ENCODE measurements around the gene GYG2.
"Not testable (repeated sequence)": the region's sequence is repeated elsewhere in the genome, so short reads cannot be mapped to it uniquely, and the experiment has no call there.

GYG2 gene

DNA sequence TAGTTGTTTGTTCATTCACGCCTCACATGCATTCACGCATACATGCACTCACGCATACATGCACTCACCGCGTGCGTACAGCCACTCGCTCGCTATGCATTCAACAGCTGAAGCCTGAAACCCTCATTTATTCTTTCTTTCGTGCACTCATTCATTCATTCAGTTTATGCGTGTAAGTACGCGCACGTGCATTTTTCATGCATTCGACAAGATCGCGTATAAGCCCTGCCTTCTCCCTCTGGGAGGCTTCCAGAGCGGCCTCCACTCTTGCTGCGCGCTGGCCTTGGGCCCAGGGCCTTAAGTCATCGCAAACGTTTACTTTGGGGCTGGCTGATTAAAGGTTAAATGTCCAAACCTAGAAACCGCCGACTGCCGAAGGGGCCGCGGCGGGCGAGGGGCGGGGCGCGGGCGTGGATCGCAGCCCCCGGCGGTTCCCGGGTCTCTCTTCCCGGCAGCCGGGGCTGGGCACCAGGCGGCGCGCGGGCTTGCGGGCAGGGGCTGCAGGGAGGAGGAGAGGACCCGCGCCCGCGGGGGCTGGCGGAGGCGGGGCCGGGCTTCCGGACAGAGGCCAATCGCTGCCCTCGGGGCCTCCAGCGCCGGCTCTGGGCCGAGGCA, at the start of gene GYG2:
Gene GYG2 (plus strand): TSS at position 587 of the 615 bp plus-strand sequence. CDS start 1,259 bp downstream, outside the sequence.
- TF ChIP-seq, protein P1, sequence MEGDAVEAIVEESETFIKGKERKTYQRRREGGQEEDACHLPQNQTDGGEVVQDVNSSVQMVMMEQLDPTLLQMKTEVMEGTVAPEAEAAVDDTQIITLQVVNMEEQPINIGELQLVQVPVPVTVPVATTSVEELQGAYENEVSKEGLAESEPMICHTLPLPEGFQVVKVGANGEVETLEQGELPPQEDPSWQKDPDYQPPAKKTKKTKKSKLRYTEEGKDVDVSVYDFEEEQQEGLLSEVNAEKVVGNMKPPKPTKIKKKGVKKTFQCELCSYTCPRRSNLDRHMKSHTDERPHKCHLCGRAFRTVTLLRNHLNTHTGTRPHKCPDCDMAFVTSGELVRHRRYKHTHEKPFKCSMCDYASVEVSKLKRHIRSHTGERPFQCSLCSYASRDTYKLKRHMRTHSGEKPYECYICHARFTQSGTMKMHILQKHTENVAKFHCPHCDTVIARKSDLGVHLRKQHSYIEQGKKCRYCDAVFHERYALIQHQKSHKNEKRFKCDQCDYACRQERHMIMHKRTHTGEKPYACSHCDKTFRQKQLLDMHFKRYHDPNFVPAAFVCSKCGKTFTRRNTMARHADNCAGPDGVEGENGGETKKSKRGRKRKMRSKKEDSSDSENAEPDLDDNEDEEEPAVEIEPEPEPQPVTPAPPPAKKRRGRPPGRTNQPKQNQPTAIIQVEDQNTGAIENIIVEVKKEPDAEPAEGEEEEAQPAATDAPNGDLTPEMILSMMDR (IDR thresholded peaks at IDR 0.05): no peak
- Histone ChIP-seq H3K79me2 (no peaks in the 10 kb centered on the region), H3K27ac (no peak within 1 kb of the TSS), H3K9ac (no peak within 1 kb of the TSS), H3K4me3 (ENCODE audit: low read depth, low read length) (no peak within 1 kb of the TSS), H2AFZ (peak within 1 kb of the TSS; percentile 22), H3K9me3 (ENCODE audit: control insufficient read depth, low read length) (no peaks in the 10 kb centered on the region), H3K36me3 (ENCODE audit: control insufficient read depth, insufficient read depth, low read length) (no peaks in the 10 kb centered on the region), H3K27me3 (ENCODE audit: control insufficient read depth, insufficient read depth, low read length) (no peaks in the 10 kb centered on the region), H3K4me2 (ENCODE audit: low read length) (peak within 1 kb of the TSS; percentile 35), H3K4me1 (no peaks in the 10 kb centered on the region)

DNA sequence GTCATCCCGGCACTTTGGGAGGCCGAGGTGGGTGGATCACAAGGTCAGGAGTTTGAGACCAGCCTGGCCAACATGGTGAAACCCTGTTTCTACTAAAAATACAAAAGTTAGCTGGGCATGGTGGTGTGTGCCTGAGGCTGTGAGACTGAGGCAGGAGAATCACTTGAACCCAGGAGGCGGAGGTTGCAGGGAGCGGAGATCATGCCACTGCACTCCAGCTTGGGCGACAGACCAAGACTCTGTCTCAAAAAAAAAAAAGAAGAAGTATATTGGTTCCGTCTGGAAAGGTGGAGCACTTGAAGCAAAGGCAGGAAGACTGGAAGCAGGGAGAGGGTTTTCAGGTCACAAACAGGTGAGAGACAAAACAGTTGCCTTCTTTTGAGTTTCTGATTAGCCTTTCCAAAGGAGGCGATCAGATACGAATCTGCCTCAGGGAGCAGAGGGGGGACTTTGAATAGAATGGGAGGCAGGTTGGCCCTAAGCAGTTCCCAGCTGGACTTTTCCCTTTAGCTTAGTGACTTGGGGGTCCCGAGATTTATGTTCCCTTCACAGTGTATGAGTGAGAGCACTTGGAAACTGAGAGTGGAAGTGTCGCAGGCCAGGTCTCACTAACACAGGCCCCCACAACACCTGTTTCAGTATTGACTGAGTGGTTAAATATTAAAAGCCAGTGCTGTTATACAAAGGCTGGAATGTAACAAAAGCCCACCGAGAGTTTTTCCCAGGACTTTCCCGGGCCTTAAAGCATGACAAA, 48.1 kb upstream of the GYG2 start:
- not testable (repeated sequence) for H3K9ac ChIP-seq; H3K9me3 ChIP-seq (ENCODE audit: control insufficient read depth, low read length); H3K79me2 ChIP-seq; H3K4me3 ChIP-seq (ENCODE audit: low read depth, low read length); H3K36me3 ChIP-seq (ENCODE audit: control insufficient read depth, insufficient read depth, low read length); H2AFZ ChIP-seq; H3K4me2 ChIP-seq (ENCODE audit: low read length); H3K27me3 ChIP-seq (ENCODE audit: control insufficient read depth, insufficient read depth, low read length); H3K27ac ChIP-seq; H3K4me1 ChIP-seq

DNA sequence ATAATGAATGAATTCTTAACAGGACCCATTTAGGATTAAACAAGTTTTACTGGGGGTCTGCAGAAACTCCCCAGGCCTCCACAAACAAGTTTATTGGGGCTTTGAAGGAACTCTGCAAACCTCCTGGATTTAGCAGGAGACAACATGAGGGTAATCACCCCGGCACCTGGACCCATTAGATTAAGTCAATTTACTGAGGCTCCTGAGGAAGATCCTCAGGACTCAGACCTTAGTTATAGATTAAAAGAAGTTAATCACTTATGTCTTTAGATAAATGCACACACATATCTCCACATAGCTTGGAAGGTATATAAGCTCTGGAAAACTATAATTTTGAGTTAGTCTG, 47.5 kb upstream of the GYG2 start:
- TF ChIP-seq, protein P1 (IDR thresholded peaks at IDR 0.05): no peak
- H3K27ac ChIP-seq: no peak overlapping the region
- no peaks in the 10 kb centered on the region for H3K9me3 ChIP-seq (ENCODE audit: control insufficient read depth, low read length)
- no peaks in the 10 kb centered on the region for H3K36me3 ChIP-seq (ENCODE audit: control insufficient read depth, insufficient read depth, low read length)
- H2AFZ ChIP-seq: no peak overlapping the region
- H3K4me2 ChIP-seq (ENCODE audit: low read length): no peak overlapping the region
- no peaks in the 10 kb centered on the region for H3K79me2 ChIP-seq
- no peak overlapping the region for H3K9ac ChIP-seq
- H3K27me3 ChIP-seq (ENCODE audit: control insufficient read depth, insufficient read depth, low read length): no peaks in the 10 kb centered on the region
- no peaks in the 10 kb centered on the region for H3K4me1 ChIP-seq
- H3K4me3 ChIP-seq (ENCODE audit: low read depth, low read length): no peak overlapping the region

DNA sequence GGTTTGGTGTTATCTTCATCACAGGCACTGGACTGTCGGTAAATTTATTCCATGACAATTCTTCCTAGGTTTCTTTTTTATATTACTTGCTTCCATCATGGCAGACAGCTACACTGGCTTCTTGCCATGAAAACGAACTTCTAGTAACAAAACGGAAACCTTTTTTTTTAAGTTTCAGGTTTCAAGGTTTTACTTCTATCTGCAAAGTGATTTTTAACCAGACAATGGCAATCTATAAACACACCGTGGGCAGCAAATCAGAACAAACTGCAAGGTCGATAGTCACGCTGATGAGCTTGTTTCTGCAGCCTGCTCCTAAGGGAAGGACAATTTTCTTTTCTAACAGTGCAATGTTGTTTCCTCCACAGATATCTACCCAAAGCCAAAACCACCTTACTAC, 47.0 kb upstream of the GYG2 start:
- no peak overlapping the region for H3K4me2 ChIP-seq (ENCODE audit: low read length)
- no peaks in the 10 kb centered on the region for H3K4me1 ChIP-seq
- no peaks in the 10 kb centered on the region for H3K27me3 ChIP-seq (ENCODE audit: control insufficient read depth, insufficient read depth, low read length)
- no peak overlapping the region for H2AFZ ChIP-seq
- H3K27ac ChIP-seq: no peak overlapping the region
- no peaks in the 10 kb centered on the region for H3K9me3 ChIP-seq (ENCODE audit: control insufficient read depth, low read length)
- no peaks in the 10 kb centered on the region for H3K79me2 ChIP-seq
- TF ChIP-seq, protein P1 (IDR thresholded peaks at IDR 0.05): no peak
- no peaks in the 10 kb centered on the region for H3K36me3 ChIP-seq (ENCODE audit: control insufficient read depth, insufficient read depth, low read length)
- no peak overlapping the region for H3K4me3 ChIP-seq (ENCODE audit: low read depth, low read length)
- H3K9ac ChIP-seq: no peak overlapping the region

DNA sequence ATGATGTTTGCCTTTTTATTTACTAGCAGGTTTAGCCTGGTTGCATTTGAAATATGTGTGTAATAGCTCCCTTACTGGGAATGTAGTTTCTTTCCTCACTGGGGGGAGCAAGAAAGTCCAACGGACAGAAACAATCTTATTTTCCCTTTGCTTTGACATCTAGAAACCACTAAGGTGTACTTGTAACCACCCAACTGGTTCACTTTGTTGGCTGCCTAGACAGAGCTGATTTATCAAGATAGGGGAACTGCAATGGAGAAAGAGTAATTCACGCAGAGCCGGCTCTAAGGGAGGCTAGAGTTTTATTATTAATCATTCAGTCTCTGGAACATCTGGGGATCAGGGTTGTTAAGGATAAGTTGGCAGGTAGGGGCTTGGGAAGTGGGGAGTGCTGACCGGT, 46.6 kb upstream of the GYG2 start:
- no peak overlapping the region for H3K27ac ChIP-seq
- H3K36me3 ChIP-seq (ENCODE audit: control insufficient read depth, insufficient read depth, low read length): no peaks in the 10 kb centered on the region
- no peaks in the 10 kb centered on the region for H3K79me2 ChIP-seq
- no peak overlapping the region for H3K9ac ChIP-seq
- TF ChIP-seq, protein P1 (IDR thresholded peaks at IDR 0.05): no peak
- H3K9me3 ChIP-seq (ENCODE audit: control insufficient read depth, low read length): no peaks in the 10 kb centered on the region
- no peak overlapping the region for H3K4me3 ChIP-seq (ENCODE audit: low read depth, low read length)
- H3K4me1 ChIP-seq: no peaks in the 10 kb centered on the region
- H3K27me3 ChIP-seq (ENCODE audit: control insufficient read depth, insufficient read depth, low read length): no peaks in the 10 kb centered on the region
- H2AFZ ChIP-seq: no peak overlapping the region
- H3K4me2 ChIP-seq (ENCODE audit: low read length): no peak overlapping the region
